ENCODE measurements around the gene CD300C. TPM values are rescaled to one million over a fixed set of nuclear protein-coding genes. Genes with fewer than 3 reads are reported as not detected.

Gene CD300C
- total and polyA plus RNA-seq, 2 donors (not counting 1 experiment from before 2014, with no cell fraction given): 0.72 to 0.74 TPM

GRCh38 chr17:74541176-74542111, 4.5 kb downstream of the CD300C start:
- 89% methylated on average over 23 of the region's 23 CpGs for WGBS (ENCODE audit: insufficient coverage)
- TF ChIP-seq EZH2 (IDR thresholded peaks at IDR 0.05; ENCODE audit: borderline replicate concordance, insufficient read depth, low read depth, low read length, poor library complexity, severe bottlenecking) (no peak), CTCF (IDR thresholded peaks at IDR 0.05) (no peak)
- H3K4me1 ChIP-seq (ENCODE audit: control insufficient read depth in 2 of 2, insufficient read depth in 2 of 2, low read length in 2 of 2): peaks cover 4 to 17% of the 10 kb centered on the region in 2 donors
- Mint-ChIP-seq H3K4me3 (no peak overlapping the region), H3K27me3 (peaks cover 19% of the 10 kb centered on the region), H3K4me1 (peaks cover 3% of the 10 kb centered on the region), H3K27ac (no peak overlapping the region), H3K9me3 (ENCODE audit: insufficient read depth) (no peaks in the 10 kb centered on the region)
- no peak overlapping the region for H3K4me3 ChIP-seq (ENCODE audit: control extremely low read depth in 1 of 5, extremely low read depth in 1 of 5, insufficient read depth in 1 of 5, low read depth in 2 of 5, low read length in 4 of 5)
- H3K79me2 ChIP-seq (ENCODE audit: control insufficient read depth, insufficient read depth, low read length): no peaks in the 10 kb centered on the region
- no peak overlapping the region for H3K4me2 ChIP-seq (replicated peaks; ENCODE audit: low read depth, low read length, poor library complexity, severe bottlenecking)
- no peaks in the 10 kb centered on the region for H4K20me1 ChIP-seq (ENCODE audit: control insufficient read depth, insufficient read depth, low read length, poor library complexity, severe bottlenecking)
- H3K9me3 ChIP-seq (ENCODE audit: control extremely low read depth in 1 of 3, control insufficient read depth in 2 of 3, insufficient read depth in 1 of 3, low read length in 2 of 3): no peaks in the 10 kb centered on the region
- POLR2A ChIA-PET: interaction anchor here (1.3 kb wide), 1 partner anchor 9 kb away, joined by 3 read pairs; no protein-coding TSS in a partner anchor
- intact Hi-C loops (cut with micrococcal nuclease): no loop called here
- DNase-seq (no peak), ATAC-seq (ENCODE audit: low read depth) (no peak)
- CTCF ChIA-PET: no interaction called here
- no peaks in the 10 kb centered on the region for H3K36me3 ChIP-seq (replicated peaks in 1 of 2; ENCODE audit: control extremely low read depth in 1 of 2, control insufficient read depth in 1 of 2, extremely low read depth in 1 of 2, insufficient read depth in 2 of 2, low read length in 1 of 2)
- H3K27me3 ChIP-seq (replicated peaks in 1 of 4; ENCODE audit: control extremely low read depth in 1 of 4, control insufficient read depth in 3 of 4, insufficient read depth in 4 of 4, low read length in 3 of 4): peaks cover 0 to 4% (median 0%) of the 10 kb centered on the region in 4 experiments
- H3K9ac ChIP-seq (ENCODE audit: low read length): no peak overlapping the region
- no peak overlapping the region for H2AFZ ChIP-seq (ENCODE audit: insufficient read depth, low read depth, low read length, poor library complexity, severe bottlenecking)
- no peak overlapping the region for H3K27ac ChIP-seq (ENCODE audit: low read length in 2 of 2)

GRCh38 chr17:74539281-74539820, 6.6 kb downstream of the CD300C start:
- CTCF ChIA-PET: interaction anchor here (0.8 kb wide), 1 partner anchor 64 kb away, joined by 3 read pairs; no protein-coding TSS in a partner anchor
- no peak overlapping the region for H3K27ac Mint-ChIP-seq
- DNase-seq (no peak), ATAC-seq (ENCODE audit: low read depth) (no peak)
- Histone ChIP-seq H3K4me1 (ENCODE audit: control insufficient read depth in 2 of 2, insufficient read depth in 2 of 2, low read length in 2 of 2) (no peaks in the 10 kb centered on the region), H3K9me3 (ENCODE audit: control extremely low read depth in 1 of 3, control insufficient read depth in 2 of 3, insufficient read depth in 1 of 3, low read length in 2 of 3) (no peaks in the 10 kb centered on the region), H3K27me3 (replicated peaks in 1 of 4; ENCODE audit: control extremely low read depth in 1 of 4, control insufficient read depth in 3 of 4, insufficient read depth in 4 of 4, low read length in 3 of 4) (peaks cover 0 to 4% (median 1%) of the 10 kb centered on the region in 4 experiments), H3K9ac (ENCODE audit: low read length) (no peak overlapping the region), H4K20me1 (ENCODE audit: control insufficient read depth, insufficient read depth, low read length, poor library complexity, severe bottlenecking) (no peaks in the 10 kb centered on the region), H3K27ac (ENCODE audit: low read length in 2 of 2) (no peak overlapping the region), H2AFZ (ENCODE audit: insufficient read depth, low read depth, low read length, poor library complexity, severe bottlenecking) (no peak overlapping the region), H3K36me3 (replicated peaks in 1 of 2; ENCODE audit: control extremely low read depth in 1 of 2, control insufficient read depth in 1 of 2, extremely low read depth in 1 of 2, insufficient read depth in 2 of 2, low read length in 1 of 2) (no peaks in the 10 kb centered on the region), H3K79me2 (ENCODE audit: control insufficient read depth, insufficient read depth, low read length) (no peaks in the 10 kb centered on the region), H3K4me3 (ENCODE audit: control extremely low read depth in 1 of 5, extremely low read depth in 1 of 5, insufficient read depth in 1 of 5, low read depth in 2 of 5, low read length in 4 of 5) (no peak overlapping the region), H3K4me2 (replicated peaks; ENCODE audit: low read depth, low read length, poor library complexity, severe bottlenecking) (no peak overlapping the region)
- H3K4me1 Mint-ChIP-seq: no peaks in the 10 kb centered on the region
- H3K27me3 Mint-ChIP-seq: peaks cover 20% of the 10 kb centered on the region
- POLR2A ChIA-PET: no interaction called here
- intact Hi-C loops (cut with micrococcal nuclease): no loop called here
- no peak overlapping the region for H3K4me3 Mint-ChIP-seq
- no peak for TF ChIP-seq CTCF (IDR thresholded peaks at IDR 0.05)
- no peak for TF ChIP-seq EZH2 (IDR thresholded peaks at IDR 0.05; ENCODE audit: borderline replicate concordance, insufficient read depth, low read depth, low read length, poor library complexity, severe bottlenecking)
- WGBS (ENCODE audit: insufficient coverage): 68% methylated on average over 8 of the region's 10 CpGs
- no peaks in the 10 kb centered on the region for H3K9me3 Mint-ChIP-seq (ENCODE audit: insufficient read depth)

Data from B cell (primary cell).